ENCODE measurements around the gene TM9SF1. TPM values are rescaled to one million over a fixed set of nuclear protein-coding genes. Genes with fewer than 3 reads are reported as not detected.

The TM9SF1 gene
- total and polyA plus RNA-seq, 2 donors from 2014 or later: 41.1 to 83.6 TPM

GRCh38 chr14:24150567-24150966, 44.7 kb downstream of the TM9SF1 start:
- TF ChIP-seq CTCF (IDR thresholded peaks at IDR 0.05; ENCODE audit: borderline replicate concordance, extremely low read depth, insufficient read depth): no peak
- FAIRE-seq (no peak), DNase-seq (no peak)
- no peaks in the 10 kb centered on the region for H3K9me3 ChIP-seq (ENCODE audit: control insufficient read depth in 2 of 3, insufficient read depth in 1 of 3, low read length in 3 of 3)
- H3K4me3 ChIP-seq (ENCODE audit: low read length in 3 of 3): no peak overlapping the region
- no peaks in the 10 kb centered on the region for H3K27me3 ChIP-seq (ENCODE audit: control insufficient read depth, insufficient read depth, low read length)
- no peak overlapping the region for H3K27ac ChIP-seq (ENCODE audit: low read depth in 2 of 2, low read length in 2 of 2)
- peaks cover 4 to 46% (median 40%) of the 10 kb centered on the region in 3 donors for H3K36me3 ChIP-seq (ENCODE audit: control insufficient read depth in 2 of 3, insufficient read depth in 3 of 3, low read length in 3 of 3)
- peaks cover 2 to 14% (median 3%) of the 10 kb centered on the region in 3 donors for H3K4me1 ChIP-seq (ENCODE audit: control insufficient read depth in 2 of 3, insufficient read depth in 2 of 3, low read depth in 1 of 3, low read length in 3 of 3)
- no peak overlapping the region for H3K9ac ChIP-seq (ENCODE audit: low read length in 3 of 3)
- intact Hi-C loops (cut with DNase I): no loop called here

- FAIRE-seq (no peak), DNase-seq (peak in 1 of 5 donors; percentile 57)
- intact Hi-C loops (cut with DNase I): no loop called here
- Histone ChIP-seq H3K27me3 (ENCODE audit: control insufficient read depth, insufficient read depth, low read length) (no peaks in the 10 kb centered on the region), H3K4me1 (ENCODE audit: control insufficient read depth in 2 of 3, insufficient read depth in 2 of 3, low read depth in 1 of 3, low read length in 3 of 3) (peaks cover 2 to 19% (median 6%) of the 10 kb centered on the region in 3 donors), H3K9me3 (ENCODE audit: control insufficient read depth in 2 of 3, insufficient read depth in 1 of 3, low read length in 3 of 3) (no peaks in the 10 kb centered on the region), H3K36me3 (ENCODE audit: control insufficient read depth in 2 of 3, insufficient read depth in 3 of 3, low read length in 3 of 3) (peaks cover 4 to 41% (median 34%) of the 10 kb centered on the region in 3 donors), H3K9ac (ENCODE audit: low read length in 3 of 3) (no peak overlapping the region), H3K4me3 (ENCODE audit: low read length in 3 of 3) (no peak overlapping the region), H3K27ac (ENCODE audit: low read depth in 2 of 2, low read length in 2 of 2) (no peak overlapping the region)
- no peak for TF ChIP-seq CTCF (IDR thresholded peaks at IDR 0.05; ENCODE audit: borderline replicate concordance, extremely low read depth, insufficient read depth)
Measured at GRCh38 chr14:24150061-24150460, 45.2 kb downstream of the TM9SF1 start.

- peak in 1 of 5 donors; percentile 51 for DNase-seq
- no peak for TF ChIP-seq CTCF (IDR thresholded peaks at IDR 0.05; ENCODE audit: borderline replicate concordance, extremely low read depth, insufficient read depth)
- no peak overlapping the region for H3K9ac ChIP-seq (ENCODE audit: low read length in 3 of 3)
- H3K27ac ChIP-seq (ENCODE audit: low read depth in 2 of 2, low read length in 2 of 2): no peak overlapping the region
- no peaks in the 10 kb centered on the region for H3K27me3 ChIP-seq (ENCODE audit: control insufficient read depth, insufficient read depth, low read length)
- H3K36me3 ChIP-seq (ENCODE audit: control insufficient read depth in 2 of 3, insufficient read depth in 3 of 3, low read length in 3 of 3): peaks cover 4 to 35% (median 28%) of the 10 kb centered on the region in 3 donors
- intact Hi-C loops (cut with DNase I): no loop called here
- H3K4me1 ChIP-seq (ENCODE audit: control insufficient read depth in 2 of 3, insufficient read depth in 2 of 3, low read depth in 1 of 3, low read length in 3 of 3): peaks cover 2 to 20% (median 11%) of the 10 kb centered on the region in 3 donors
- no peak overlapping the region for H3K4me3 ChIP-seq (ENCODE audit: low read length in 3 of 3)
- no peaks in the 10 kb centered on the region for H3K9me3 ChIP-seq (ENCODE audit: control insufficient read depth in 2 of 3, insufficient read depth in 1 of 3, low read length in 3 of 3)
- FAIRE-seq: no peak
Measured at GRCh38 chr14:24149302-24149969, 45.8 kb downstream of the TM9SF1 start.

All from kidney (tissue), 14 donors.